ENCODE results near the gene RNF213. TPM values are rescaled to one million over a fixed set of nuclear protein-coding genes. Genes with fewer than 3 reads are reported as not detected.

Gene RNF213
- polyA plus RNA-seq, 1 of the 3 experiments (the other 2 are of a cell fraction) = 57.5 TPM

GRCh38 chr17:80441133-80441578, 180.5 kb downstream of the RNF213 start:
- CTCF ChIA-PET = interaction anchor here (1.0 to 2.3 kb wide), 3 partner anchors 14 to 540 kb away, joined by 4 to 15 read pairs (median 8); no protein-coding TSS in a partner anchor
- DNase-seq = peak; percentile 59
- 58% methylated on average over 14 of the region's 14 CpGs for WGBS (ENCODE audit: low lambda C conversion rate)
- Histone ChIP-seq H3K4me3 (ENCODE audit: low read depth in 2 of 2, low read length in 1 of 2) (no peak overlapping the region), H3K27me3 (ENCODE audit: insufficient read depth) (no peaks in the 10 kb centered on the region), H3F3A (replicated peaks; ENCODE audit: insufficient read depth) (no peaks in the 10 kb centered on the region), H3K9ac (no peak overlapping the region), H3K4me2 (no peak overlapping the region), H2AFZ (ENCODE audit: low read depth) (no peak overlapping the region), H3K27ac (ENCODE audit: low read depth in 2 of 2, low read length in 1 of 2) (no peak overlapping the region), H3K36me3 (replicated peaks in 1 of 2; ENCODE audit: control insufficient read depth in 1 of 2, insufficient read depth in 2 of 2, low read length in 1 of 2) (no peaks in the 10 kb centered on the region), H3K4me1 (ENCODE audit: control insufficient read depth in 1 of 2, insufficient read depth in 2 of 2, low read depth in 1 of 2, low read length in 1 of 2) (peaks cover 0 to 10% of the 10 kb centered on the region in 2 experiments; a peak in 1 of 4 replicates), H4K20me1 (ENCODE audit: insufficient read depth) (peaks cover 17% of the 10 kb centered on the region), H3K9me3 (no peaks in the 10 kb centered on the region), H3K79me2 (ENCODE audit: insufficient read depth) (no peaks in the 10 kb centered on the region), H3K9me2 (no peaks in the 10 kb centered on the region)
- POLR2A ChIA-PET = interaction anchor here (0.6 kb wide), 1 partner anchor 14 kb away, joined by 3 read pairs; no protein-coding TSS in a partner anchor
- TF ChIP-seq REST (IDR thresholded peaks at IDR 0.05; ENCODE audit: low read depth, low read length) (peak; percentile 99), NRF1 (IDR thresholded peaks at IDR 0.05; ENCODE audit: low read depth, low read length) (no peak)

- Histone ChIP-seq H3K9ac (no peak overlapping the region), H3K4me1 (ENCODE audit: control insufficient read depth in 1 of 2, insufficient read depth in 2 of 2, low read depth in 1 of 2, low read length in 1 of 2) (peaks cover 0 to 10% of the 10 kb centered on the region in 2 experiments; a peak in 1 of 4 replicates), H3K79me2 (ENCODE audit: insufficient read depth) (no peaks in the 10 kb centered on the region), H3K36me3 (replicated peaks in 1 of 2; ENCODE audit: control insufficient read depth in 1 of 2, insufficient read depth in 2 of 2, low read length in 1 of 2) (no peaks in the 10 kb centered on the region), H3K27me3 (ENCODE audit: insufficient read depth) (no peaks in the 10 kb centered on the region), H3K4me3 (ENCODE audit: low read depth in 2 of 2, low read length in 1 of 2) (no peak overlapping the region), H2AFZ (ENCODE audit: low read depth) (no peak overlapping the region), H3K27ac (ENCODE audit: low read depth in 2 of 2, low read length in 1 of 2) (no peak overlapping the region), H3F3A (replicated peaks; ENCODE audit: insufficient read depth) (no peaks in the 10 kb centered on the region), H3K4me2 (no peak overlapping the region), H3K9me3 (no peaks in the 10 kb centered on the region), H3K9me2 (no peaks in the 10 kb centered on the region), H4K20me1 (ENCODE audit: insufficient read depth) (peaks cover 17% of the 10 kb centered on the region)
- TF ChIP-seq NFIC (IDR thresholded peaks at IDR 0.05; ENCODE audit: borderline replicate concordance) = no peak
- TF ChIP-seq REST (IDR thresholded peaks at IDR 0.05; ENCODE audit: low read depth, low read length) = peak; percentile 23; the same call in 1 of the 2 replicates
- TF ChIP-seq MXI1 (IDR thresholded peaks at IDR 0.05; ENCODE audit: low read depth, low read length) = no peak
- ChIA-PET CTCF (interaction anchor here (1.0 to 2.3 kb wide), 2 partner anchors 14 to 539 kb away, joined by 4 to 15 read pairs; no protein-coding TSS in a partner anchor), POLR2A (interaction anchor here (1.6 kb wide), 1 partner anchor 14 kb away, joined by 3 read pairs; no protein-coding TSS in a partner anchor)
- no peak for DNase-seq
- WGBS (ENCODE audit: low lambda C conversion rate) = 68% methylated on average over 14 of the region's 14 CpGs
These were observed 181.1 kb downstream of the RNF213 start for GRCh38 chr17:80441598-80442322.

All from SK-N-SH (cell line).